Thymus (tissue), 11 donors: Measurements from ENCODE around the gene TNFRSF6B. TPM values are rescaled to one million over a fixed set of nuclear protein-coding genes. Genes with fewer than 3 reads are reported as not detected.

ENCODE experiments used
- DNase-seq, 9 donors: peaks; one replicate each; pipeline ENCODE4 v3.0.0-alpha.2; 2013; ENCODE audit warnings: low spot score in 9 of 9, low read depth in 6 of 9, missing footprints in 1 of 9
- H3K27ac ChIP-seq, 2 donors: one replicate each; pipeline ENCODE4 v1.5.1; 2013; ENCODE audit warnings: control low read depth in 1 of 2, low read depth in 1 of 2, low read length in 1 of 2, mild to moderate bottlenecking in 1 of 2, moderate library complexity in 1 of 2
- H3K27me3 ChIP-seq, 2 donors: one replicate each; pipeline ENCODE4 v1.5.1; 2013; ENCODE audit warnings: low read length in 1 of 2; ENCODE audit not compliant: control insufficient read depth in 2 of 2, insufficient read depth in 1 of 2
- H3K36me3 ChIP-seq, 2 donors: one replicate each; pipeline ENCODE4 v1.5.1; 2013; ENCODE audit warnings: low read length in 1 of 2, mild to moderate bottlenecking in 1 of 2, moderate library complexity in 1 of 2; ENCODE audit not compliant: control insufficient read depth in 2 of 2, insufficient read depth in 2 of 2
- H3K4me1 ChIP-seq, 2 donors: one replicate each; pipeline ENCODE4 v1.5.1; 2013; ENCODE audit warnings: low read length in 2 of 2; ENCODE audit not compliant: control insufficient read depth in 2 of 2, insufficient read depth in 2 of 2
- H3K4me3 ChIP-seq, 2 donors: one replicate each; pipeline ENCODE4 v1.5.1; 2013; ENCODE audit warnings: low read length in 2 of 2, control low read depth in 1 of 2, mild to moderate bottlenecking in 1 of 2
- H3K9me3 ChIP-seq, 2 donors: one replicate each; pipeline ENCODE4 v1.5.1; 2013; ENCODE audit warnings: low read length in 1 of 2, mild to moderate bottlenecking in 1 of 2; ENCODE audit not compliant: control insufficient read depth in 2 of 2, insufficient read depth in 1 of 2
- WGBS: extraction: QIAGEN DNeasy Blood & Tissue Kit; methylation state at CpG from one replicate; pipeline ENCODE4 v1.1.7; 2013; 5-methylcytosine and 5-hydroxymethylcytosine counted together
- polyA plus RNA-seq: library from polyadenylated mRNA; stranded (reverse); fragments of 200-250 nt; gene quantifications from one replicate; pipeline ENCODE4 v1.2.3, GENCODE V29; 2013
- total RNA-seq: library from RNA; stranded (reverse); fragments of 120-200 nt; gene quantifications from one replicate; pipeline ENCODE4 v1.2.4, GENCODE V29; 2013
- donor health status: healthy.

TNFRSF6B gene
- total and polyA plus RNA-seq, 2 donors, result 13.5 to 34.7 TPM

- peaks cover 35 to 41% of the 10 kb centered on the region in 2 donors for H3K36me3 ChIP-seq
- WGBS, result 88% methylated on average over 5 of the region's 5 CpGs
- peak overlapping the region; percentile 93 to 99 for H3K27ac ChIP-seq
- peaks cover 0 to 12% of the 10 kb centered on the region in 2 donors for H3K9me3 ChIP-seq
- peaks cover 71 to 90% of the 10 kb centered on the region in 2 donors for H3K4me1 ChIP-seq
- no peaks in the 10 kb centered on the region for H3K27me3 ChIP-seq
- no peak for DNase-seq
- peak overlapping the region in 1 of 2 donors; percentile 9 for H3K4me3 ChIP-seq
Measured at GRCh38 chr20:63731410-63731809, 35.0 kb downstream of the TNFRSF6B start.

DNA sequence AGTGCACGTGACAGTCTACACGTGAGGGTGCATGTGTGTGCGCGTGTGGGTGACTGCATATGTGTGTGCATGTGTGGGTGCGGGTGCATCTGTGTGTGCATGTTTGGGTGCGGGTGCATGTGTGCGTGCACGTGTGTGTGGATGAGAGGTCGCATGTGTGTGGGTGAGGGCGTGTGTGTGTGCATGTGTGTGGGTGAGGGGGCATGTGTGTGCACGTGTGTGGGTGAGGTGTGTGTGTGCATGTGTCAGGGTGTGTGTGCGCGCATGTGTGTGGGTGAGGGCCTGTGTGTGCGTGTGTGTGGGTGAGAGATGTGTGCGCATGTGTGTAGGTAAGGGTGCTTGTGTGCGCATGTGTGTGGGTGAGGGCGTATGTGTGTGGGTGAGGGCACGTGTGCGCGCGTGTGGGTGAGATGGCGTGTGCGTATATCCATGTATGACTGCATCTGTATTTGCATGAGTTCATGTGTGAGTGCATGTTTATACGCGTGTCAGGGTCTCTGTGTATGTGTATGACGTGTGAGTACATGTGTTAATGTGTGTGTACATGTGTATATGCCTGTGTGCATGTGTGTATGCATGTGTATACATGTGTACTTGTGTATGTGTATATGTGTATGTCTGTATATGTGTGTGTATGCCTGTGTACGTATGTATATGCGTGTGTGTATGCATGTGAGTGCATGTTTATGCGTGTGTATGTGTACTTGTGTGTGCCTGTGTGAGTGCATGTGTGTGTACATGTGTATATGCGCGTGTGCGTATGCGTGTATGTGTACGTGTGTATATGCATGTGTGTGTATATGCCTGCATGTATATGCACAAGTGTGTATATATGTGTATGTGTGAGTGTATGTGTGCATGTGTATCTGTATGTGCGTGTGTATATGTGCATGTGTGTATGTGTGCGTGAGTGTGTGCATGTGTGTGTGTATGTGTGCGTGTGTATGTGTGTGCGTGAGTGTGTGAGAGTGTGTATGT lies 36.0 kb downstream of the TNFRSF6B start:
- peaks cover 0 to 19% of the 10 kb centered on the region in 2 donors for H3K9me3 ChIP-seq
- no peaks in the 10 kb centered on the region for H3K27me3 ChIP-seq
- H3K36me3 ChIP-seq, result peaks cover 30 to 40% of the 10 kb centered on the region in 2 donors
- no peak overlapping the region for H3K27ac ChIP-seq
- no peak overlapping the region for H3K4me3 ChIP-seq
- WGBS, result 91% methylated on average over 38 of the region's 38 CpGs
- H3K4me1 ChIP-seq, result peaks cover 71 to 94% of the 10 kb centered on the region in 2 donors
- DNase-seq, result no peak

GRCh38 chr20:63733117-63733516 lies 36.7 kb downstream of the TNFRSF6B start:
- no peak for DNase-seq
- Histone ChIP-seq H3K36me3 (peaks cover 31 to 41% of the 10 kb centered on the region in 2 donors), H3K9me3 (peaks cover 0 to 19% of the 10 kb centered on the region in 2 donors), H3K4me1 (peaks cover 68 to 94% of the 10 kb centered on the region in 2 donors), H3K4me3 (no peak overlapping the region), H3K27ac (peak overlapping the region in 1 of 2 donors; percentile 19), H3K27me3 (no peaks in the 10 kb centered on the region)
- WGBS, result 96% methylated on average over 13 of the region's 13 CpGs

DNA sequence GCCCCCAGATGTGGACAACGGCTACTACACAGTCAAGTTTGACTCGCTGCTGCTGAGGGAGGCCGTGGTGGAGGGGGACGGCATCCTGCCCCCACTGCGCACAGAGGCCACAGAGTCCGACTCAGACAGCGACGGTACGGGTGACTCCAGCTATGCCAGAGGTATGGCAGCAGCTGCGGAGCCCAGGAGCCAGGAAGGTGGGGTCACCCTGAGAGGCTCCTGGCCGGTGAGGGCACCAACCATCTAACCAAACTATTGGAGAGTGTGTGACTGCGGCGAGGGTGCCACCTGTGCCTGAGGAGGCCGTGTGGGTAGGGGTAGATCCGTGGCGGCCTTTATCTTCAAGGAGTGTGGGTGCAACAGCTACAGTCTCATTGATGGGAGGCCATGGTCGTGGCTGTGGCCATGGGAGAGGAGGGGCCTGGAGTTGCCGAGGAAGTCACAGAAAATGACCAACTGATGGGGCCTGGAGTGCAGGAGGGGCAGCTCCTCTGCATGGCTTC lies 37.2 kb downstream of the TNFRSF6B start:
- H3K27me3 ChIP-seq, result peaks cover 0 to 5% of the 10 kb centered on the region in 2 donors
- peaks cover 68 to 94% of the 10 kb centered on the region in 2 donors for H3K4me1 ChIP-seq
- peak overlapping the region; percentile 4 to 19 for H3K27ac ChIP-seq
- no peak for DNase-seq
- peaks cover 0 to 19% of the 10 kb centered on the region in 2 donors for H3K9me3 ChIP-seq
- H3K4me3 ChIP-seq, result no peak overlapping the region
- WGBS, result 60% methylated on average over 18 of the region's 18 CpGs
- peaks cover 36 to 47% of the 10 kb centered on the region in 2 donors for H3K36me3 ChIP-seq

- 90% methylated on average over 25 of the region's 25 CpGs for WGBS
- Histone ChIP-seq H3K4me3 (no peak overlapping the region), H3K27ac (peak overlapping the region in 1 of 2 donors; percentile 4), H3K27me3 (peaks cover 0 to 11% of the 10 kb centered on the region in 2 donors), H3K9me3 (peaks cover 0 to 19% of the 10 kb centered on the region in 2 donors), H3K36me3 (peaks cover 39 to 47% of the 10 kb centered on the region in 2 donors), H3K4me1 (peaks cover 72 to 93% of the 10 kb centered on the region in 2 donors)
- no peak for DNase-seq
Measured at GRCh38 chr20:63734111-63734945, 37.9 kb downstream of the TNFRSF6B start.

GRCh38 chr20:63734946-63735858 lies 38.8 kb downstream of the TNFRSF6B start:
- Histone ChIP-seq H3K27ac (peak overlapping the region; percentile 46 to 99), H3K4me1 (peaks cover 66 to 84% of the 10 kb centered on the region in 2 donors), H3K27me3 (peaks cover 0 to 11% of the 10 kb centered on the region in 2 donors), H3K9me3 (peaks cover 0 to 18% of the 10 kb centered on the region in 2 donors), H3K36me3 (peaks cover 39 to 47% of the 10 kb centered on the region in 2 donors), H3K4me3 (no peak overlapping the region)
- WGBS, result 83% methylated on average over 48 of the region's 48 CpGs
- DNase-seq, result peak in 1 of 9 donors; percentile 43

- Histone ChIP-seq H3K9me3 (peaks cover 0 to 10% of the 10 kb centered on the region in 2 donors), H3K4me3 (peak within 1 kb of the TSS; percentile 88 to 90), H3K4me1 (peaks cover 63 to 83% of the 10 kb centered on the region in 2 donors), H3K27ac (peak within 1 kb of the TSS; percentile 97 to 99), H3K36me3 (peaks cover 46 to 50% of the 10 kb centered on the region in 2 donors), H3K27me3 (peaks cover 0 to 19% of the 10 kb centered on the region in 2 donors)
- WGBS, result 16% methylated on average over 31 of the region's 31 CpGs
- DNase-seq, result peak in 8 of 9 donors; percentile 55 to 93 (median 81)
Measured at GRCh38 chr20:63735859-63736718, 39.6 kb downstream of the TNFRSF6B start, which contains the start of gene LIME1. LIME1 (plus strand) TSS chr20:63736664; CDS start chr20:63737550, 886 bp downstream.
